Activated CD4-positive, alpha-beta T cell treated with anti-CD3 and anti-CD28 coated beads, Interleukin-2, amount 50 U/mL, for 16 hours (primary cell): ENCODE data around the gene KCNQ1.

Source experiments
- DNase-seq: peaks from one replicate; pipeline ENCODE4 v3.0.0-alpha.2; 2020

KCNQ1 gene

GRCh38 chr11:2836315-2837095, 391.7 kb downstream of the KCNQ1 start:
- DNase-seq = no peak

- no peak for DNase-seq
Observed at GRCh38 chr11:2837096-2837601, 392.3 kb downstream of the KCNQ1 start.

GRCh38 chr11:2837651-2838050, 392.8 kb downstream of the KCNQ1 start:
- no peak for DNase-seq

GRCh38 chr11:2838091-2838490, 393.3 kb downstream of the KCNQ1 start:
- no peak for DNase-seq

- no peak for DNase-seq
Observed at GRCh38 chr11:2838676-2839294, 394.0 kb downstream of the KCNQ1 start.

- no peak for DNase-seq
Observed at GRCh38 chr11:2839395-2839943, 394.7 kb downstream of the KCNQ1 start.

GRCh38 chr11:2841411-2842190, 396.8 kb downstream of the KCNQ1 start:
- DNase-seq = no peak

GRCh38 chr11:2842876-2843275, 398.1 kb downstream of the KCNQ1 start:
- no peak for DNase-seq

GRCh38 chr11:2843551-2843950, 398.7 kb downstream of the KCNQ1 start:
- DNase-seq = no peak

- DNase-seq = no peak
Observed at GRCh38 chr11:2844116-2844842, 399.5 kb downstream of the KCNQ1 start.

GRCh38 chr11:2844996-2845395, 400.2 kb downstream of the KCNQ1 start:
- DNase-seq = no peak

GRCh38 chr11:2846056-2846455, 401.2 kb downstream of the KCNQ1 start:
- DNase-seq = no peak

GRCh38 chr11:2846470-2846869, 401.7 kb downstream of the KCNQ1 start:
- DNase-seq = no peak

- no peak for DNase-seq
Observed at GRCh38 chr11:2847561-2847960, 402.8 kb downstream of the KCNQ1 start.

- no peak for DNase-seq
Observed at GRCh38 chr11:2848497-2848896, 403.7 kb downstream of the KCNQ1 start.

GRCh38 chr11:2849994-2850770, 405.4 kb downstream of the KCNQ1 start:
- DNase-seq = no peak

- no peak for DNase-seq
Observed at GRCh38 chr11:2853401-2853800, 408.6 kb downstream of the KCNQ1 start.

- DNase-seq = no peak
Observed at GRCh38 chr11:2853997-2854560, 409.3 kb downstream of the KCNQ1 start.

GRCh38 chr11:2855162-2855561, 410.4 kb downstream of the KCNQ1 start:
- DNase-seq = no peak

GRCh38 chr11:2857276-2857675, 412.5 kb downstream of the KCNQ1 start:
- DNase-seq = no peak

GRCh38 chr11:2857918-2858317, 413.1 kb downstream of the KCNQ1 start:
- no peak for DNase-seq
